GM21360 (cell line): ENCODE measurements around the gene NFATC3.

Experiments used
- ATAC-seq: cut with Tn5 transposase; IDR thresholded peaks from one replicate; pipeline ENCODE4 v1.9.1; 2021; ENCODE audit warnings: mild to moderate bottlenecking, moderate library complexity; ENCODE audit not compliant: unreplicated experiment

The NFATC3 gene

DNA sequence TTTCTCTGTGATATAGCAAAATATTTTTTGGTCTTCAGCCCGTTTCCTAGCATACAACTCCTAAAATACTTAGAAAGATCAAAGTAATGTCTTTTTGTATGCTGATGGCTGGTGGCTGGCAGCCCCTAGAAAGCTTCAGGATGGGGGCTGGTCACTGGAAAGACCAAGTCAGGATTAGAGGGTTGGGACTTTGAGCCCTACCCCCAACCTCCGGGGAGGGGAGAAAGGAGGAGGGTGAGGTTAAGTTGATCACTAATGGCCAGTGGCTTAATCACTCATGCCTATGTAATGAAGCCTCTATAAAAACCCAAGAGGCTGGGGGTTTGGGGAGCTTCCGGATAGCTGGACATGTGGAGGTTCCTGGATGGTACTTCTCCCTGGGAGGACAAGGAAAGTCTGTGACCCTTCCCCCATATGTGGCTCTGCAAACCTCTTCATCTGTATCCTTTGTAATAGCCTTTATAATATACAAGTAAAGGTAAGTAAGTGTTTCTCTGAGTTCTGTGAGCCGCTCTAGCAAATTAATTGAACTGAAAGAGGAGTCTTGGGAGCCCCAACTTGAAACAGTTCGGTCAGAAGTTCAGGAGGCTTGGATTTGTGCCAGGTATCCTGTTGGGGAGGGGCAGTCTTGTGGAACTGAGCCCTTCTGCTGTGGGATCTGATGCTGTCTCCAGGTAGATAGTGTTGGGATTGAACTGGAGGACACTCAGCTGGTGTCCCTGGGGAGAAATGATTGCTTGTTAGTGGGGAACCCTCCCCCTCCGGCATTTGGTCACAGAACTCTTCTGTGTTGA, 182.6 kb downstream of the NFATC3 start:
- no peak for ATAC-seq

DNA sequence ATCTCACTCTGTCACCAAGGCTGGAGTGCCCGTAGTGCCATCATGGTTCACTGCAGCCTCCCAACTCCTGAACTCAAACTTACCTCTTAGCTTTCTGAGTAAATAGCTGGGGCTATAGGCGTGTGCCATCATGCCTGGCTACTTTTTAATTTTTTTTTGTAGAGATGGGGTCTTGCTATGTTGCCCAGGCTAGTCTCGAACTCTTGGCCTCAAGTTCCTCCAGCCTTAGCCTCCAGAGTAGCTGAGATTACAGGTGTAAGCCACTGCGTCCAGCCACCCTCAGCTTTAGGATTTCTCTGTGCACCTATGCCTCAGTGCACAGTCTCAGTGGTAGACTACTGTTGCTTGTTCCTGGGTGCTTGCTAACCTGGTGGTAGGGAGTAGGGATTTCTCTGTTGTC, 184.6 kb downstream of the NFATC3 start:
- ATAC-seq, result no peak

DNA sequence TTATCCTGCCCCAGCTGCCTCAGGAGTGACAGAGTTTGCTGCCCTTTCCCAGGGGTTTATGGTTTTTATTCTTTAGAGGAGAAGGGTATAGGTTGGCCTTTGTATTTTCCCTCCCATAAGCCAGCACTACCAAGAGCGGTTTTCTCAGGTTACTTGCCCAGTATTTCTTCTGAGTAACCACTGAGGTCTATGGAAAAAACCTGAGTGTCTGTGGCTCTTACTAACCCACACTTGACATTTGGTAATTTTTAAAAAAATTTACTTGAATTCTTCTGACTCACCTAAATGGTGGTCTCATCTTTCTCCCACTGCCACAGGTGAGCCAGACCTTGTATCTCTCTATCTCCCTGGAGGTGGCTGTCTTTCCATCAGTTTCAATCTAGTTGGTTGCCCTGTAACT, 185.2 kb downstream of the NFATC3 start:
- no peak for ATAC-seq

DNA sequence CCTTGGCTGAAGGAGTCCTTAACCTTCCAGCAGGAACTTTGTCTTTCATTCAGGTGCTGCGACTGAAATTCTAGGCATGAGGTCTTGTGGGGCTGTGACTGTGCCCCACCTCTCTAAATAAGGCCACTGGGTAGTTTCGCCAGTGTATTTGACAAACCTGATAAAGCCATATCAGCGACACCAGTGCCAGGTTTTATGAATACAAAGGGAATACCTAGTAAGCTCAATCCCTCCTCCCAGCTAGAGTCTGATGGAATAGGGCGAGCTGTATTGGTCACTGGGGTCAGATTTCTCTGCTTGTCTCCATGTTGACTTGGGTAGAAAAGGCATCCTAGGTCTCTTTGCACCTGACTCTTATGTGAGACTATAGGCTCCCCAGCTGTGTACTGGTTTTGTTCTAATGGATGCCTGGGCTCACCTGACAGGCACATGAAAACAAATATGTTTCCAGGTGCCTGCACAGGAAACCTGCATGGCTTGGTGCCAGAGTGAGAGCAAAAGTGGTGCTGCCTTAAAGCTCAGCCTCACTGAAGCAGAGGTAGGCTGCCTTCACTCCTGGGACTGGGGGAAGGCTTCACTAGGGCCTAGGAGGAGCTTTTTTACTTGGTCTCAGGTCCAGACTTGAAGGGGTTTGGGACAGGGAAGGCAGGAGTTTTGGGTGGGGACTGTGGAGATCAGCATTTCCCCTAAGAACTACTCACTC, 187.5 kb downstream of the NFATC3 start:
- no peak for ATAC-seq

DNA sequence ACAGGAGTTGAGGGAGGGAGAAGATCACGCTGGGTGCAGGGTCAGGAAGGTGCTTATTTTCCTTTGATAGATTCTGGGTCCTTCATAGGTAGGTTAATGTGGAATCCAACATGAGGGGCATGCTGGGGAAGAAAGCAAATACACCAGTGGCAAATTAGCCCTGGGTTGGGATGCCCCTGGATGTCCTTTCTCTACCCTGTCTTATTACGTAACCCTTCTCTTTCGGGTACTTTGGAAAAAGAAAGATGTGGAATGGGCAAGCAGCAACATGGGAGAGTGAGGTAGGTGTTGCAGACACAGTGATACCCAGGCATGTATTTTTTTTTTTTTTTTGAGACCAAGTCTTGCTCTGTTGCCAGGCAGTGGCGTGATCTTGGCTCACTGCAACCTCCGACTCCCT, 188.3 kb downstream of the NFATC3 start:
- ATAC-seq, result no peak

DNA sequence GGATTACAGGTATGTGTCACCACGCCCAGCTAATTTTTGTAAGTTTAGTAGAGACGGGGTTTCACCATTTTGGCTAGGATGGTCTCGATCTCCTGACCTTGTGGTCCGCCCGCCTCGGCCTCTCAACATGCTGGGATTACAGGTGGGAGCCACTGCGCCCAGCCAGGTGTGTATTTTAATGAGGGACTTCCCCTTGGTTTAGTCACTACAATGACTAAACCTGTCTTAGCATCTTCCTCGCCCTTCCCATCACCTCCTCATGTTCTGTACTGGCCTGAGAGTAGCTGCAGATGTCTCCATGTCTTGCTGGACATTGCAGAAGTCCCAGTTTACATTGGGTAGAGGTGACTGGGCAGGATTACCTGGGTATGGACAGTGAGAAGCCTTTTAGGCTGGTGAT, 188.7 kb downstream of the NFATC3 start:
- no peak for ATAC-seq

DNA sequence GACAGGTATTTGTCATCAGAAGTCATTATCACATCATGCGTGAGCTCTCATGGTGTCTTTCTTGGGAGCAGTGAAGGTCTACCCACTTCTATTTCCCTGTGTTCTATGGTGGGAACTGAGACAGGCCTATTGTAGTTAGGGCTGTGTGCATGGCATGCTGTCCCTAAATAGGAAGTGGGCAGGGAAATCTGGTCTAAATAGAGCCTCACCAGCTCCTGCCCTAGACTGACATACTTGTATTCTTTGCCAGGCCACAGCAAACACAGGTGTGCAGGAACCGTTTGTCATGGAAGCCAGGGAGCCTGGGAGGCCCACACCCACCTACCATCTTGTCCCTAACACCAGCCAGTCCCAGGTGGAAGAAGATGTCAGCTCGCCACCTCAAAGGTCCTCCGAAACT, 189.3 kb downstream of the NFATC3 start:
- no peak for ATAC-seq

DNA sequence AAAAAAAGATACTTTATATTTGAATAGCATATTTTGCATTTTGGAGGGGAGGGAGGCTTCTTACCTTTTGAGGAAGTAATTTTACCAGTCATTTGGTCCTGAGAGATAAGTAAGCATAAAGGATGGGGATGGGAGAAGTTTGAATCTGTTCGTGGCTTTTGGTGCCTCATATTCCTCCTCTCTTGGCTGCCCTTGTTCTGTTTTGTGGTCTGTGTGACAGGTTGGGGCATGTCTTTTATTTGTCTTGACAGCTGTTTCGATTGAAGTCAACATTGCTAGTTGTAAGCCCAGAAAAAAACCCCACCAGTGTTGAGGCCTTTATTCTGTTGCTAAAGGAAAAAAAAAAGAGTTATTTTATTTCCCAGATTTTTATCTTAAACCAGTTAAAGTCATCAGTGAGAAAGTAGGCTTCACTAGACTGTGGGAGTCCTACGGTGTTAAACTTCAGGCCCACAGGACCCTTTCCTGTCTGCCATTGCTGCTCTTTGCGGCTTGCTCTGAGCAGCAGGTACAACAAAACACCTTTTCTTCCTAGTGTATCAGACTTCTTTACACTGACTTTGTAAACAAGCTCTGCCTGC, 190.5 kb downstream of the NFATC3 start:
- ATAC-seq, result no peak

DNA sequence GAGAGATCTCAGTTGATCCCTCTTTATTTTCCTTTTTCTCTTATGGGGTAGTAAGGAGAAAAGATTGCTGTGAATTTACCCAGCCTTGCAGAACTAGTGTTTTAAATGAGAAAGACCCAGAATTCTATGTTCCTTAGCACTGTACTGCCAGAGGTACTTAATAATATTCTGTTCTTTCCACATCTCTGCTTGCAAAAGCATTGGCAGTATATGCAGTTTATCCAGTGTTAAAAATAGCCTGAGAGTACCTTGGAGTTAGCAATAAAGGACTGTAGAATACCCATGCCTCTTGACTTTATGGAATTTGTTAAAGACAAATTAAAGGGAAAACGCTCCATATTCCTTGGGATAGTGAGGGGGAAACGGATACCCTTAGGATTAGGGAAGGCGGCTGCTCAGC, 191.1 kb downstream of the NFATC3 start:
- no peak for ATAC-seq
